ENCODE measurements around the gene CD33.

DNA sequence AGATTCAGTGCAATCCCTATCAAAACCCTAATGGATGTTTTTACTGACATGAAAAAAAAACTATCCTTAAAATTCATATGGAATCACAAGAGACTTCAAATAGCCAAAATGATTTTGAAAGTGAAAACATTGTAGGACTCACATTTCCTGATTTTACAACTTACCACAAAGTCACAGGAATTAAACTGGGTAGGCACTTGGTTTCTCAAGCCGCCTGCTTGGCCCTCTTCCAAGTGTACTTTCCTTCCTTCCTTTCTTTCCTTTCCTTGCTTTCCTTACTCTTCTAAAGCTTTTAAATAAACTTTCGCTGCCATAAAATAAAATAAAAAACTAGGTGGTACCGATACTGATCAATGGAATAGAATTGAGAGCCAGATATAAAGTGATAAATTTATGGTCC is 21.0 kb upstream of the CD33 start:
- TF ChIP-seq BHLHE40 (IDR thresholded peaks at IDR 0.05; ENCODE audit: low read depth, low read length) (no peak), HDAC2 (IDR thresholded peaks at IDR 0.05) (no peak), RAD21 (conservative IDR thresholded peaks at IDR 0.05 in 1 of 2, IDR thresholded peaks at IDR 0.05 in 1 of 2) (no peak), EHMT2 (IDR thresholded peaks at IDR 0.05; ENCODE audit: low read depth) (no peak), JUNB (IDR thresholded peaks at IDR 0.05) (no peak), KDM1A (IDR thresholded peaks at IDR 0.05; ENCODE audit: low read depth) (no peak), MAFK (IDR thresholded peaks at IDR 0.05; ENCODE audit: partially characterized antibody) (no peak), EP300 (IDR thresholded peaks at IDR 0.05) (no peak), POLR2A (IDR thresholded peaks at IDR 0.05; ENCODE audit: low read length) (no peak), FOSB (CRISPR knock-in tag; IDR thresholded peaks at IDR 0.05) (no peak), ESRRA (IDR thresholded peaks at IDR 0.05; ENCODE audit: borderline replicate concordance, low read length) (no peak)
- TF ChIP-seq, protein P1, sequence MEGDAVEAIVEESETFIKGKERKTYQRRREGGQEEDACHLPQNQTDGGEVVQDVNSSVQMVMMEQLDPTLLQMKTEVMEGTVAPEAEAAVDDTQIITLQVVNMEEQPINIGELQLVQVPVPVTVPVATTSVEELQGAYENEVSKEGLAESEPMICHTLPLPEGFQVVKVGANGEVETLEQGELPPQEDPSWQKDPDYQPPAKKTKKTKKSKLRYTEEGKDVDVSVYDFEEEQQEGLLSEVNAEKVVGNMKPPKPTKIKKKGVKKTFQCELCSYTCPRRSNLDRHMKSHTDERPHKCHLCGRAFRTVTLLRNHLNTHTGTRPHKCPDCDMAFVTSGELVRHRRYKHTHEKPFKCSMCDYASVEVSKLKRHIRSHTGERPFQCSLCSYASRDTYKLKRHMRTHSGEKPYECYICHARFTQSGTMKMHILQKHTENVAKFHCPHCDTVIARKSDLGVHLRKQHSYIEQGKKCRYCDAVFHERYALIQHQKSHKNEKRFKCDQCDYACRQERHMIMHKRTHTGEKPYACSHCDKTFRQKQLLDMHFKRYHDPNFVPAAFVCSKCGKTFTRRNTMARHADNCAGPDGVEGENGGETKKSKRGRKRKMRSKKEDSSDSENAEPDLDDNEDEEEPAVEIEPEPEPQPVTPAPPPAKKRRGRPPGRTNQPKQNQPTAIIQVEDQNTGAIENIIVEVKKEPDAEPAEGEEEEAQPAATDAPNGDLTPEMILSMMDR (IDR thresholded peaks at IDR 0.05) = no peak
- TF ChIP-seq, protein P2, sequence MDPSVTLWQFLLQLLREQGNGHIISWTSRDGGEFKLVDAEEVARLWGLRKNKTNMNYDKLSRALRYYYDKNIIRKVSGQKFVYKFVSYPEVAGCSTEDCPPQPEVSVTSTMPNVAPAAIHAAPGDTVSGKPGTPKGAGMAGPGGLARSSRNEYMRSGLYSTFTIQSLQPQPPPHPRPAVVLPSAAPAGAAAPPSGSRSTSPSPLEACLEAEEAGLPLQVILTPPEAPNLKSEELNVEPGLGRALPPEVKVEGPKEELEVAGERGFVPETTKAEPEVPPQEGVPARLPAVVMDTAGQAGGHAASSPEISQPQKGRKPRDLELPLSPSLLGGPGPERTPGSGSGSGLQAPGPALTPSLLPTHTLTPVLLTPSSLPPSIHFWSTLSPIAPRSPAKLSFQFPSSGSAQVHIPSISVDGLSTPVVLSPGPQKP (IDR thresholded peaks at IDR 0.05; ENCODE audit: low read depth, low read length) = no peak

Measured in A549 (cell line).